Calu3 (cell line): Measurements from ENCODE around the gene FBLN2. TPM values are rescaled to one million over a fixed set of nuclear protein-coding genes. Genes with fewer than 3 reads are reported as not detected.

Experiments used
- BruUV-seq: library from RNA; stranded (reverse); fragments of 400-500 nt; replicated peaks from 2 replicates; lab custom pipeline; 2021; lab: Mats Ljungman, UMichigan
- CTCF ChIA-PET: fragments of 300-600 bp; sonication (Branson Sonifier 250); formaldehyde crosslinking; loops from one replicate; lab custom pipeline; 2022; ENCODE audit warnings: antibody characterized with exemption; lab: Charles Lee
- DNase-seq: peaks from one replicate; pipeline ENCODE4 v3.0.0; 2022
- H3K27ac Mint-ChIP-seq: one replicate; pipeline ENCODE4 v1.8.0; 2022; ENCODE audit warnings: mixed read lengths; ENCODE audit not compliant: unreplicated experiment
- H3K27me3 Mint-ChIP-seq: one replicate; pipeline ENCODE4 v1.8.0; 2022; ENCODE audit warnings: mixed read lengths; ENCODE audit not compliant: unreplicated experiment
- H3K36me3 Mint-ChIP-seq: one replicate; pipeline ENCODE4 v1.8.0; 2022; ENCODE audit warnings: mild to moderate bottlenecking, moderate library complexity, mixed read lengths; ENCODE audit not compliant: insufficient read depth, unreplicated experiment
- H3K4me1 Mint-ChIP-seq: one replicate; pipeline ENCODE4 v1.8.0; 2022; ENCODE audit warnings: mild to moderate bottlenecking, low read depth, mixed read lengths; ENCODE audit not compliant: unreplicated experiment
- H3K4me3 Mint-ChIP-seq: one replicate; pipeline ENCODE4 v1.8.0; 2022; ENCODE audit warnings: mild to moderate bottlenecking, low read depth, moderate library complexity, mixed read lengths; ENCODE audit not compliant: unreplicated experiment
- H3K9me3 Mint-ChIP-seq: one replicate; pipeline ENCODE4 v1.8.0; 2022; ENCODE audit warnings: low read depth, mixed read lengths; ENCODE audit not compliant: unreplicated experiment
- intact Hi-C: fragments of 100-400 bp; cut with micrococcal nuclease; formaldehyde crosslinking; loops from one replicate; pipeline ENCODE4 v1.10.0; 2022; ENCODE audit not compliant: unreplicated experiment
- total RNA-seq: library from RNA; stranded (reverse); gene quantifications from 2 replicates; pipeline ENCODE4 v1.2.3, GENCODE V29; 2022
- TF ChIP-seq, protein P1 (sequence below): fragments of 200-600 bp; IDR thresholded peaks from one replicate; pipeline ENCODE4 v1.8.0; 2022; ENCODE audit warnings: antibody characterized with exemption; ENCODE audit not compliant: unreplicated experiment

Gene FBLN2
- total RNA-seq, 1 experiment from 2014 or later, result not detected

- H3K27me3 Mint-ChIP-seq, result peaks cover 33% of the 10 kb centered on the region
- H3K4me1 Mint-ChIP-seq, result peaks cover 9% of the 10 kb centered on the region
- intact Hi-C loops, result no loop called here
- no peaks in the 10 kb centered on the region for H3K36me3 Mint-ChIP-seq
- H3K27ac Mint-ChIP-seq, result no peak overlapping the region
- TF ChIP-seq, protein P1, sequence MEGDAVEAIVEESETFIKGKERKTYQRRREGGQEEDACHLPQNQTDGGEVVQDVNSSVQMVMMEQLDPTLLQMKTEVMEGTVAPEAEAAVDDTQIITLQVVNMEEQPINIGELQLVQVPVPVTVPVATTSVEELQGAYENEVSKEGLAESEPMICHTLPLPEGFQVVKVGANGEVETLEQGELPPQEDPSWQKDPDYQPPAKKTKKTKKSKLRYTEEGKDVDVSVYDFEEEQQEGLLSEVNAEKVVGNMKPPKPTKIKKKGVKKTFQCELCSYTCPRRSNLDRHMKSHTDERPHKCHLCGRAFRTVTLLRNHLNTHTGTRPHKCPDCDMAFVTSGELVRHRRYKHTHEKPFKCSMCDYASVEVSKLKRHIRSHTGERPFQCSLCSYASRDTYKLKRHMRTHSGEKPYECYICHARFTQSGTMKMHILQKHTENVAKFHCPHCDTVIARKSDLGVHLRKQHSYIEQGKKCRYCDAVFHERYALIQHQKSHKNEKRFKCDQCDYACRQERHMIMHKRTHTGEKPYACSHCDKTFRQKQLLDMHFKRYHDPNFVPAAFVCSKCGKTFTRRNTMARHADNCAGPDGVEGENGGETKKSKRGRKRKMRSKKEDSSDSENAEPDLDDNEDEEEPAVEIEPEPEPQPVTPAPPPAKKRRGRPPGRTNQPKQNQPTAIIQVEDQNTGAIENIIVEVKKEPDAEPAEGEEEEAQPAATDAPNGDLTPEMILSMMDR, result no peak
- CTCF ChIA-PET, result no interaction called here
- DNase-seq, result no peak
- no TSS peak for BruUV-seq
- H3K4me3 Mint-ChIP-seq, result no peak overlapping the region
- H3K9me3 Mint-ChIP-seq, result peaks cover 2% of the 10 kb centered on the region
These were observed 78.1 kb downstream of the FBLN2 start for GRCh38 chr3:13626915-13627460.

GRCh38 chr3:13627681-13628080, 78.8 kb downstream of the FBLN2 start:
- CTCF ChIA-PET, result no interaction called here
- DNase-seq, result no peak
- BruUV-seq, result no TSS peak
- Mint-ChIP-seq H3K27ac (no peak overlapping the region), H3K27me3 (peaks cover 27% of the 10 kb centered on the region), H3K4me3 (no peak overlapping the region), H3K9me3 (peaks cover 2% of the 10 kb centered on the region), H3K36me3 (no peaks in the 10 kb centered on the region), H3K4me1 (peaks cover 9% of the 10 kb centered on the region)
- TF ChIP-seq, protein P1, result no peak
- intact Hi-C loops, result no loop called here

DNA sequence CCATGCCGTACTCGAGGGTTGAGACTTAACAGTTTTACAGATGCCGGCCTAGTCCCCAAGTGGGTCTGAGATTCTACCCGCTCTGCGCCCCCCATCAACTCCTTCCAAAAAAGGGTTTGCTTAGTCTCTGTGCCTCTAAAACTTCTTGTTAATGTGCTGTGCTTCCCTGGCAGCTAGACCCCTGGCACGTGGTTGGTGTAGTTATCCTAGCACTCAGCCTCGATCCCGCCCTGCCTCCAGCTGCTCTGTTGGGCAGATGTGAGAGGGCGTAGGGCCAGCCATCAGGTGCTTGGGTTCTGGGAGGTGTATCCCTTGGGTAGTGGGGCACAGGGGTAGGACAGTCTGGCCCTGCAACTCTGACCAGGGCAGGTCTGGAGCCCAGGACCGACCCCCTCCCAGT, 79.5 kb downstream of the FBLN2 start:
- H3K9me3 Mint-ChIP-seq, result peaks cover 2% of the 10 kb centered on the region
- CTCF ChIA-PET, result no interaction called here
- intact Hi-C loops, result no loop called here

GRCh38 chr3:13628841-13629551, 80.1 kb downstream of the FBLN2 start:
- intact Hi-C loops, result no loop called here
- CTCF ChIA-PET, result no interaction called here
- H3K27me3 Mint-ChIP-seq, result peaks cover 25% of the 10 kb centered on the region
- DNase-seq, result no peak
- H3K36me3 Mint-ChIP-seq, result no peaks in the 10 kb centered on the region
- H3K4me1 Mint-ChIP-seq, result no peaks in the 10 kb centered on the region
- TF ChIP-seq, protein P1, result no peak
- BruUV-seq, result no TSS peak
- H3K9me3 Mint-ChIP-seq, result peaks cover 2% of the 10 kb centered on the region
- H3K4me3 Mint-ChIP-seq, result no peak overlapping the region
- H3K27ac Mint-ChIP-seq, result no peak overlapping the region

More for the DNA sequence above, 79.5 kb downstream of the FBLN2 start:
- Mint-ChIP-seq H3K4me1 (peaks cover 3% of the 10 kb centered on the region), H3K4me3 (no peak overlapping the region), H3K36me3 (no peaks in the 10 kb centered on the region), H3K27me3 (peaks cover 25% of the 10 kb centered on the region), H3K27ac (no peak overlapping the region)
- TF ChIP-seq, protein P1, result no peak
- no TSS peak for BruUV-seq
- DNase-seq, result no peak
